Astrocyte (in vitro differentiated cells and primary cell): Measurements from ENCODE around the gene EXOC4. TPM values are rescaled to one million over a fixed set of nuclear protein-coding genes. Genes with fewer than 3 reads are reported as not detected.

ENCODE experiments used
- DNase-seq: peaks from one replicate; pipeline ENCODE4 v3.0.0-alpha.2; 2010; ENCODE audit warnings: low read depth
- FAIRE-seq: peaks from 2 replicates; lab custom pipeline; 2011; peaks lifted over from hg19 to GRCh38; lab: Jason Lieb, UNC
- H2AFZ ChIP-seq: 2 replicates; pipeline ENCODE4 v1.6.0; 2012; ENCODE audit warnings: low read depth, low read length, inconsistent platforms
- H3K27ac ChIP-seq: 2 replicates; pipeline ENCODE4 v1.5.1; 2011; ENCODE audit warnings: low read depth, low read length, inconsistent platforms
- H3K27me3 ChIP-seq: 2 replicates; pipeline ENCODE4 v1.6.0; 2011; ENCODE audit warnings: low read length, inconsistent platforms; ENCODE audit not compliant: insufficient read depth
- H3K36me3 ChIP-seq: 2 replicates; pipeline ENCODE4 v1.5.1; 2011; ENCODE audit warnings: low read length, inconsistent platforms; ENCODE audit not compliant: insufficient read depth
- H3K4me1 ChIP-seq: 2 replicates; pipeline ENCODE4 v1.5.1; 2011; ENCODE audit warnings: low read length, inconsistent platforms; ENCODE audit not compliant: insufficient read depth
- H3K4me2 ChIP-seq: 2 replicates; pipeline ENCODE4 v1.6.0; 2012; ENCODE audit warnings: low read length, inconsistent platforms
- H3K4me3 ChIP-seq: 2 replicates; pipeline ENCODE4 v1.5.1; 2011; ENCODE audit warnings: low read depth, mild to moderate bottlenecking, low read length, inconsistent platforms; ENCODE audit not compliant: insufficient read depth
- H3K79me2 ChIP-seq: 2 replicates; pipeline ENCODE4 v1.6.0; 2012; ENCODE audit warnings: mild to moderate bottlenecking, low read length, inconsistent platforms; ENCODE audit not compliant: insufficient read depth
- H3K9ac ChIP-seq: 2 replicates; pipeline ENCODE4 v1.6.0; 2012; ENCODE audit warnings: mild to moderate bottlenecking, low read length, inconsistent platforms
- H3K9me3 ChIP-seq: 2 replicates; pipeline ENCODE4 v1.5.1; 2012; ENCODE audit warnings: low read depth, mild to moderate bottlenecking, low read length, inconsistent platforms; ENCODE audit not compliant: insufficient read depth
- H4K20me1 ChIP-seq: 2 replicates; pipeline ENCODE4 v1.6.0; 2012; ENCODE audit warnings: low read length, inconsistent platforms; ENCODE audit not compliant: insufficient read depth
- H3K27ac Mint-ChIP-seq: one replicate; pipeline ENCODE4 v1.8.0; 2021; ENCODE audit warnings: mild to moderate bottlenecking, mixed read lengths; ENCODE audit not compliant: unreplicated experiment
- H3K27me3 Mint-ChIP-seq: one replicate; pipeline ENCODE4 v1.8.0; 2021; ENCODE audit warnings: low read depth, mixed read lengths; ENCODE audit not compliant: unreplicated experiment
- H3K36me3 Mint-ChIP-seq: one replicate; pipeline ENCODE4 v1.8.0; 2021; ENCODE audit warnings: low read depth, mixed read lengths; ENCODE audit not compliant: unreplicated experiment
- H3K4me1 Mint-ChIP-seq: one replicate; pipeline ENCODE4 v1.8.0; 2021; ENCODE audit warnings: low read depth, mixed read lengths; ENCODE audit not compliant: unreplicated experiment
- H3K4me3 Mint-ChIP-seq: one replicate; pipeline ENCODE4 v1.8.0; 2021; ENCODE audit warnings: mild to moderate bottlenecking, moderate library complexity, mixed read lengths; ENCODE audit not compliant: unreplicated experiment
- H3K9me3 Mint-ChIP-seq: one replicate; pipeline ENCODE4 v1.8.0; 2021; ENCODE audit warnings: mild to moderate bottlenecking, mixed read lengths; ENCODE audit not compliant: unreplicated experiment
- CTCF ChIP-seq: IDR thresholded peaks from 2 replicates; pipeline ENCODE4 v1.5.1; 2011; ENCODE audit warnings: low read depth, mild to moderate bottlenecking, inconsistent platforms, low read length, moderate library complexity; ENCODE audit not compliant: insufficient read depth
- EZH2 ChIP-seq: IDR thresholded peaks from 2 replicates; pipeline ENCODE4 v1.6.1; 2012; ENCODE audit warnings: mild to moderate bottlenecking, low read length, inconsistent platforms; ENCODE audit not compliant: insufficient read depth
- total RNA-seq: library from RNA; stranded (reverse); gene quantifications from 2 replicates; pipeline ENCODE4 v1.2.1, GENCODE V29; 2021

Gene EXOC4
- total RNA-seq, 1 donor from 2014 or later = 57.5 TPM

GRCh38 chr7:133448012-133448411 is 195.1 kb downstream of the EXOC4 start:
- Mint-ChIP-seq H3K4me3 (no peak overlapping the region), H3K27me3 (no peaks in the 10 kb centered on the region), H3K27ac (no peak overlapping the region), H3K36me3 (no peaks in the 10 kb centered on the region), H3K4me1 (no peaks in the 10 kb centered on the region), H3K9me3 (no peaks in the 10 kb centered on the region)
- H3K9me3 ChIP-seq = no peaks in the 10 kb centered on the region
- no peaks in the 10 kb centered on the region for H3K79me2 ChIP-seq
- H4K20me1 ChIP-seq = peaks cover 6% of the 10 kb centered on the region
- no peak overlapping the region for H3K4me3 ChIP-seq
- no peak for DNase-seq
- H3K27ac ChIP-seq = no peak overlapping the region
- H3K4me1 ChIP-seq = no peaks in the 10 kb centered on the region
- TF ChIP-seq EZH2 (no peak), CTCF (no peak)
- no peak overlapping the region for H3K9ac ChIP-seq
- FAIRE-seq = no peak
- no peaks in the 10 kb centered on the region for H3K36me3 ChIP-seq
- no peak overlapping the region for H3K4me2 ChIP-seq
- H3K27me3 ChIP-seq = no peaks in the 10 kb centered on the region
- no peak overlapping the region for H2AFZ ChIP-seq

- DNase-seq (no peak), FAIRE-seq (no peak)
- no peak overlapping the region for H3K27ac Mint-ChIP-seq
- Histone ChIP-seq H3K9ac (no peak overlapping the region), H3K4me1 (no peaks in the 10 kb centered on the region), H4K20me1 (peaks cover 5% of the 10 kb centered on the region), H2AFZ (no peak overlapping the region), H3K27me3 (no peaks in the 10 kb centered on the region), H3K9me3 (no peaks in the 10 kb centered on the region), H3K27ac (no peak overlapping the region), H3K4me2 (no peak overlapping the region), H3K79me2 (no peaks in the 10 kb centered on the region), H3K36me3 (no peaks in the 10 kb centered on the region), H3K4me3 (no peak overlapping the region)
- no peaks in the 10 kb centered on the region for H3K36me3 Mint-ChIP-seq
- H3K4me1 Mint-ChIP-seq = no peaks in the 10 kb centered on the region
- no peaks in the 10 kb centered on the region for H3K9me3 Mint-ChIP-seq
- TF ChIP-seq CTCF = no peak
- no peak for TF ChIP-seq EZH2
- H3K4me3 Mint-ChIP-seq = no peak overlapping the region
- H3K27me3 Mint-ChIP-seq = no peaks in the 10 kb centered on the region
Measured at GRCh38 chr7:133452577-133452976, 199.7 kb downstream of the EXOC4 start.

GRCh38 chr7:133458688-133459087 is 205.8 kb downstream of the EXOC4 start:
- Mint-ChIP-seq H3K27ac (no peak overlapping the region), H3K27me3 (no peaks in the 10 kb centered on the region), H3K36me3 (no peaks in the 10 kb centered on the region), H3K4me3 (no peak overlapping the region), H3K9me3 (no peaks in the 10 kb centered on the region), H3K4me1 (no peaks in the 10 kb centered on the region)
- H2AFZ ChIP-seq = no peak overlapping the region
- DNase-seq (no peak), FAIRE-seq (no peak)
- no peak overlapping the region for H3K9ac ChIP-seq
- H3K4me3 ChIP-seq = no peak overlapping the region
- H3K79me2 ChIP-seq = peaks cover 4% of the 10 kb centered on the region
- no peak overlapping the region for H3K27ac ChIP-seq
- H3K27me3 ChIP-seq = no peaks in the 10 kb centered on the region
- H3K9me3 ChIP-seq = no peaks in the 10 kb centered on the region
- no peaks in the 10 kb centered on the region for H3K4me1 ChIP-seq
- no peaks in the 10 kb centered on the region for H3K36me3 ChIP-seq
- peaks cover 5% of the 10 kb centered on the region for H4K20me1 ChIP-seq
- no peak for TF ChIP-seq EZH2
- no peak for TF ChIP-seq CTCF
- no peak overlapping the region for H3K4me2 ChIP-seq
